ENCODE measurements around the gene PCDHGA6.

DNA sequence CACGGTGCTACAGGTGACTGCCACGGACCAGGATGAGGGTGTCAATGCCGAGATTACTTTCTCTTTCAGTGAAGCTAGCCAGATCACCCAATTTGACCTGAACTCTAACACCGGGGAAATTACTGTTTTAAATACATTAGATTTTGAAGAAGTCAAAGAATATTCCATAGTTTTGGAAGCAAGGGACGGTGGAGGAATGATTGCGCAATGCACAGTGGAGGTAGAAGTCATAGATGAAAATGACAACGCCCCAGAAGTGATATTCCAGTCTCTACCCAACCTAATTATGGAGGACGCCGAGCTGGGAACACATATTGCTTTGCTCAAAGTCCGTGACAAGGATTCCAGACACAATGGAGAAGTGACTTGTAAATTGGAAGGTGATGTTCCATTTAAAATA is 15.0 kb downstream of the PCDHGA6 start:
- TF ChIP-seq ZNF549 (tag by site-specific recombination; IDR thresholded peaks at IDR 0.05) = no peak
- TF ChIP-seq MZF1 (tag by site-specific recombination; IDR thresholded peaks at IDR 0.05; ENCODE audit: borderline replicate concordance) = no peak
- no peak for TF ChIP-seq ZNF473 (tag by site-specific recombination; IDR thresholded peaks at IDR 0.05)
- TF ChIP-seq, protein P1, sequence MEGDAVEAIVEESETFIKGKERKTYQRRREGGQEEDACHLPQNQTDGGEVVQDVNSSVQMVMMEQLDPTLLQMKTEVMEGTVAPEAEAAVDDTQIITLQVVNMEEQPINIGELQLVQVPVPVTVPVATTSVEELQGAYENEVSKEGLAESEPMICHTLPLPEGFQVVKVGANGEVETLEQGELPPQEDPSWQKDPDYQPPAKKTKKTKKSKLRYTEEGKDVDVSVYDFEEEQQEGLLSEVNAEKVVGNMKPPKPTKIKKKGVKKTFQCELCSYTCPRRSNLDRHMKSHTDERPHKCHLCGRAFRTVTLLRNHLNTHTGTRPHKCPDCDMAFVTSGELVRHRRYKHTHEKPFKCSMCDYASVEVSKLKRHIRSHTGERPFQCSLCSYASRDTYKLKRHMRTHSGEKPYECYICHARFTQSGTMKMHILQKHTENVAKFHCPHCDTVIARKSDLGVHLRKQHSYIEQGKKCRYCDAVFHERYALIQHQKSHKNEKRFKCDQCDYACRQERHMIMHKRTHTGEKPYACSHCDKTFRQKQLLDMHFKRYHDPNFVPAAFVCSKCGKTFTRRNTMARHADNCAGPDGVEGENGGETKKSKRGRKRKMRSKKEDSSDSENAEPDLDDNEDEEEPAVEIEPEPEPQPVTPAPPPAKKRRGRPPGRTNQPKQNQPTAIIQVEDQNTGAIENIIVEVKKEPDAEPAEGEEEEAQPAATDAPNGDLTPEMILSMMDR (tag by site-specific recombination; IDR thresholded peaks at IDR 0.05) = no peak

Data from HEK293 (cell line).